Effector CD4-positive, alpha-beta T cell (primary cell): Measurements from ENCODE around the gene DNHD1.

ENCODE experiments used
- DNase-seq: peaks from one replicate; pipeline ENCODE4 v3.0.0-alpha.2; 2020

Gene DNHD1

DNA sequence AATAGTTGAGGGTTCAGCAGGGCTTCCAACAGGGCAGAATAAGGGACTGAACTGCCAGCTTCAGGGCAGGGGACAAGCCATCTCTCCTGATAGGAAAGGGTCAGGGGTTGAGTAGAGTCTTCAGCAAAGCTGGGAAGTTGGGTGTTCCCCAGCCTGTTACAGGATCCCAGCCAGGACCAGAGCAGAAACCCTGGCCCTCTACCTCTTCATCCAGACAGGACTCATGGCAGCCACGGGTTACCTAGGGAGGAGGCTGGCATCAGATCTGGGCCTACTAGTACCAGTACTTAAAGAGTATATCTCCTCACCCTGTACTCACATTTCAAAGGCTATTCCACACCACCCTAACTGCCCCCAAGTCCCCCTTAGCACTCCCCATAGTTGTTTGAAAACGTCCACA is 117.4 kb downstream of the DNHD1 start:
- DNase-seq = no peak

GRCh38 chr11:6615046-6615445 is 118.0 kb downstream of the DNHD1 start:
- DNase-seq = no peak

- no peak for DNase-seq
Observed at GRCh38 chr11:6615882-6616585, 119.0 kb downstream of the DNHD1 start.

DNA sequence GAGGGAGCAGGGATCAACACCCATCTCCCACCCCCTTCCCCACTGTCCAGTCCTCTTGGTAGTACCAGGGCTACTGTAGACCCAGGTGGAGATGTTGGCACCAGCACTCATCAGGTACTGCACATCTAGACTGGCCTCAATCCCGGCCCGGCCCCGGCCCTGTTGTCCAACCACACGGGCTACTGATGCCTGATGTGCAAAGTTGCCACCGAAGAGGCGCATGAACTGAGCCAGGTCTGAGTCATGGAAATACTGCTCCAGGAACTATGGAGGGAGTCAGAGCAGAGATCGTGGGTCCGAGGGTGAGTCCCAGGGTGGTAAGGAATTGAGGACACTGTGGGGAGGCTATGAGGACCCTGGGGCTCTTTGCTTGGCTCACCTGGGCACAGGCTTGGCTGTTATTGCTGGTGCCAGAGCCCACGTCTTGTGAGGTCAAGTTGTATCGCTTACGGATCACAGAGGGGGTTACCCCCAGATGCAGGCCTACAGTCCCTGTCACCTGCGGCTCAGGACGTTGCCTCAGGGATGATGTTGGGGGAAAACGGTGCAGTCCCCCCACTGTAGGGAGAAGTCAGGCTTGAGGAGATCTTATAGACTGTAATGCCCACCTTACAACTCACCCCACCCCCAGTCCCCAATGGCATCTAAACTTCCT is 119.6 kb downstream of the DNHD1 start:
- DNase-seq = no peak

DNA sequence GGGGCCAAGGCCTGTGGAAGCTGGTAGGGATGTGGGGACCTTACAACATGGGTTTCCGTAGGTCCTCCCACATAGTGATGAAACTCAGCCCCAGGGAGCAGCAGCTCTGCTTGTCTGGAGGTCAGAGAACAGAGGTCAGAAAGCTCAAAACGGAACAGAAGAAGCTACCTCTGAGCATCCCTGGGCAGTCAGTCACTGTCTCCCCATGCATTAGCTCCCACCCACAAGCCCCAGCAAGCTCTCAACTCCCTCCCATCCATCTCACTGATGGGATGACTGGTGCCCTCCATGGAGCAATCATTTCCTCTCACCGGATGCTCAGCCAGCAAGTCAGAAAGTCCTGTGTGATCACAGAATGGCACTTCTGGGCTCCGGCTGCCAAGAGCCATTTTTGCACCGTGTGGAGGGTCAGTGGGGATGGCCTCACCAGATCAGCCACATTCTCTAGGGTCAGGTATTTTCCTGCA is 120.3 kb downstream of the DNHD1 start:
- DNase-seq = no peak

GRCh38 chr11:6618117-6619003 is 121.3 kb downstream of the DNHD1 start:
- DNase-seq = peak; percentile 65

GRCh38 chr11:6619004-6619745 is 122.1 kb downstream of the DNHD1 start, which contains the start of gene TPP1:
TPP1 (minus strand) TSS chr11:6619422; CDS start chr11:6619400, 22 bp downstream.
- DNase-seq = peak; percentile 87

- DNase-seq = no peak
Observed at GRCh38 chr11:6620636-6621035, 123.6 kb downstream of the DNHD1 start.
